ENCODE measurements around the gene PLCXD3.

DNA sequence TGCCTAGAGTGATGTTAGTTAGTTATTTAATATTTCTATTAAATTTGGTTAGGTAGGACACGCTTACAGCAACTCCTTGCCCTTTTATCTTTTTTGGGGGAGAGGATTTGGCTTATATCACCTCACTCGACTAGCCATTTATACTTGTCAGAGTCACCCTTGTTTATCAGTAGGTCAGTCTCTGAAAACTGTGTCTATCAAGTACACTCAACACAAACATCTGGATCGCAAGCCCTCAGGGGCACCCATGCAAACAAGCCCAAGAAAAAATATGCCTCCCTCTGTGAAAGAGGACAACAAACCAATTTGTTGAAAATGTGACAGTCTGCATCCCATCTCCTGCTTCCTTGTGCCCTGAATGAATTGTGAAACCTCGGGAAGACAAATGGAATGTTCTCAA lies 139.9 kb downstream of the PLCXD3 start:
- no peak for TF ChIP-seq POLR2AphosphoS5 (IDR thresholded peaks at IDR 0.05)
- TF ChIP-seq, protein P1, sequence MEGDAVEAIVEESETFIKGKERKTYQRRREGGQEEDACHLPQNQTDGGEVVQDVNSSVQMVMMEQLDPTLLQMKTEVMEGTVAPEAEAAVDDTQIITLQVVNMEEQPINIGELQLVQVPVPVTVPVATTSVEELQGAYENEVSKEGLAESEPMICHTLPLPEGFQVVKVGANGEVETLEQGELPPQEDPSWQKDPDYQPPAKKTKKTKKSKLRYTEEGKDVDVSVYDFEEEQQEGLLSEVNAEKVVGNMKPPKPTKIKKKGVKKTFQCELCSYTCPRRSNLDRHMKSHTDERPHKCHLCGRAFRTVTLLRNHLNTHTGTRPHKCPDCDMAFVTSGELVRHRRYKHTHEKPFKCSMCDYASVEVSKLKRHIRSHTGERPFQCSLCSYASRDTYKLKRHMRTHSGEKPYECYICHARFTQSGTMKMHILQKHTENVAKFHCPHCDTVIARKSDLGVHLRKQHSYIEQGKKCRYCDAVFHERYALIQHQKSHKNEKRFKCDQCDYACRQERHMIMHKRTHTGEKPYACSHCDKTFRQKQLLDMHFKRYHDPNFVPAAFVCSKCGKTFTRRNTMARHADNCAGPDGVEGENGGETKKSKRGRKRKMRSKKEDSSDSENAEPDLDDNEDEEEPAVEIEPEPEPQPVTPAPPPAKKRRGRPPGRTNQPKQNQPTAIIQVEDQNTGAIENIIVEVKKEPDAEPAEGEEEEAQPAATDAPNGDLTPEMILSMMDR (IDR thresholded peaks at IDR 0.05) = no peak

All from gastroesophageal sphincter (tissue), 3 donors.